NCI-H146 treated with DMSO at 0.1 percent for 48 hours (cell line): Measurements from ENCODE around the gene TMEM215.

Experiments used
- DNase-seq: peaks from one replicate; lab custom pipeline; 2025; ENCODE audit not compliant: unreplicated experiment; lab: John Stamatoyannopoulos, UW

The TMEM215 gene

DNA sequence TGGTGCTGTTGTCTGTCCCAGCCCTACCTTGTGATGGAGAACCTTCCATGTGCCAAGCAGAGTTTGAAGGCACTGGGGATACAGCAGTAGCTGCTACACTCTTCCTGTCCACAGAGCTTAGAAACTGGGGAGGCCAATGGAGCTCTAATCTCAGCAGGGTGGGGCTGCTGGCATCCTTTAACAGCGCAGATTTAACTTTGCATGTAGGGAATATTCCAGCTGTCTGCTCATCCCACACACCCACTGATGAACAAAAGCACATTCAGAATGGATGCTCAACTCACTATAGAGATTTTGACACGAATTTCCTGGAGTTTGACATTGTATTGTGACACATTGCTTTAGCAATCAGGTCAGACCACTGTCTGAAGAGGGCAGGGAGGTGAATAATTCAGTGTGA lies 49.0 kb downstream of the TMEM215 start:
- no peak for DNase-seq
